ENCODE measurements around the gene GRM7.

GRM7 gene

DNA sequence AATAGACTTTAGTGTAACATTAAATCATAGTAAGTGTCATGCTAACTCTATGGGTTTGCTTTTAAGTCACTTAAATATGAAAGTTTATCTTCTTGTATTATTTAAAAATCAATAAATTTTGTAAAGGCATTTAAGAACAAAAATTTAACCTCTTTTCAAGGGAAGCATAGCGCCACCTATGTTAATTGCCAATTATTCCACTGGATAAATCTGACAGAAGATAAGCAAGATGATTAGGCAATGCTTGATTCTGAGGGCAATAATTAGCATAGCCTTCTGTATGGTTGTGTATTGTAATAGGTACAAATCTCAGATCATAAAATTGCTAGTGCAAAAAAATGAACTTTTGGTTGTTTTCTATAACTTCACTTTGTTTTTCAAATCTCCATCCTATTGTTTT, 560.1 kb downstream of the GRM7 start:
- no peak for DNase-seq

DNA sequence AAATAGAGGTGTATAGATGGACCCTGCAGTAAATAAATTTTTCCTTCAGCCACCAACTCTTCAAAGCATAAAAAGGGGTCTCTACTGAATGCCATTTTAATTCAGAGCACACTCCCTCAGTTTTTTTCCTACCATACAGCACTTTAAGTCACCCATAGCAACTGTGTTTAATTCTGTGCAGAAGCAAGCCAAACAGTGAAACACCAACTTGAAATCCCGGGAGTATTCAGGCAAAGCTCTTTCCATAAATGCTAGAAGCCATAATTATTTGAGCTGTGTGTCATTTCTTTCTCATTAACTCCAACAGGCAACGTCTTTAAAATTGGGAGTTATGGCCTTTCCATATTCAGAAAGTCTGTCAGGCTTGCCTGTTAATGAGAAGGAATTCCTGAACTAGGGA, 562.1 kb downstream of the GRM7 start:
- no peak for DNase-seq

DNA sequence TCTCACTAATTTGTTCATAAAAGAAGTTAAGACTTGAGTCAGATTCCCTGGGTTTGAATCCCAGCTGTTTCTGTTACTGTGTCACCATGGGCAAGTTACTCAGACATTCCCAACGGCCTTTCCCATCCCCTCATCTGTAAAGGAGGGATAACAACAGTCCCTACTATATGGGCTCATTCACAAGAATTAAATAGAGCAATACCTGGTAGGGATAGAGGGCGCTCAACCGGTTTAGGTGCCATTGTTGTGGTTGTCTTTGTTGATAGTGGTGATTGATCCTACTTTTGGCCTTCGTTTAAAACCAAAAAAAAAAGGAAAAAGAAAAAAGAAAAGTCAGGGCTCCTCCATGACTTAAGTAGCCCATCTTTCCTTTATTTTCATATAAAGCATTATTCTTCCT, 563.1 kb downstream of the GRM7 start:
- no peak for DNase-seq

DNA sequence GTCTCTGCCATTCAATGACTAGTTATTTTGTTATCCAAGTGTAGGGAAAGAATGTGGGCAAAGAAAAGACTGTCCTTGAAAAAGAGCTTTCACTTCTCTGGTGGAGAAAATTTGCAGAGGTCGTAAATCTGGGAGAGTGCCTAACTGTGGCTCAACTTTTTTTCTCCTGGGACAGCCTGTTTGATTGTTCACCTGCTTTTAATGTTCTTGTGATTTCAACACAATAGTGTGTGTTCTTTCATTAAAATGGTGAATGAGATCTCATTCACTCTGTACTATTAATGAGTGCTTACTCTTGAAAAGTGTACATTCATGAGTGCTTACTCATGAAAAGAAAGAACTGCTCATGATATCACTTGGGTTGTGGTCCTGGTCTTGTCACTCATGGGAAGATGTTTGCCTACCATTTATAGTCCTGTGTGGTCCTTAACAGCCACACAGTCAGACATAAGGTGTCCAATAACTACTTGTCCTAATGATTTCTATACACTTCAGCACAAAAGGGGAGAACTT, 567.3 kb downstream of the GRM7 start:
- DNase-seq: no peak

DNA sequence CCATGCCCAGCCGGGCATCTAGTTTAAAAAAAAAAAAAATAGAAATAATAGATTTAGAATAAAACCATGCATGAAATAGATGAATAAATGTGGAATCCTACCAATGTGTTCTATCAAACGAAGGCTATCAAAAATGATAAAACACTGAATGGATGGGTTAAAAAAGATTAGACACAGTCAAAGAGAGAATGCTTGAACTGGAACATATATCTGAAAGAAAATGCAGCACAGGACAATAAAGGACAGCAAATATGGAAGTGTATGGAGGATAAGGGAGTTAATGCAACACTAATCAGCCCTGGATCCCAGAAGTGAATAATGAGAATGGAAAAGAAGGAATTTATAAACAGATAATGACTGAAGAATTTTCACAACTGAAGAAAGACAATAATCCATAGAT, 571.7 kb downstream of the GRM7 start:
- no peak for DNase-seq

DNA sequence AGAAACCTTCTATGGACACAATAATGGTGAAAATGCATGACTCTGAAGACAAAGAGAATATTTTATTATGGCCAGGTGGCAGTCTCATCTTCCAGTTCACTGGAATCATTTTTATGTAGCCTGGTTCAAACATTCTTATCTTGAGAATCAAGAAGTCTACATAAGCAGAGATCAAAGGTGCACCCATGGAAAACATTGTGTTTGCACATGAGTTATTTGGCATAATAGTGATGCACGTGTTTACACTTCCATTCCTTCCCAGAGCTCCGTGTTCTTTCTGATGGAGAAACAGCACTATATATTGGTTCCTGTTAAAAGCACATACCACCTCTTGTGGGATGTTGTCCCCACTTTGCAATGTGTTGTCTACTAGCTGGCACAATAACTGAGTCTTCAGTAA, 572.2 kb downstream of the GRM7 start:
- no peak for DNase-seq

DNA sequence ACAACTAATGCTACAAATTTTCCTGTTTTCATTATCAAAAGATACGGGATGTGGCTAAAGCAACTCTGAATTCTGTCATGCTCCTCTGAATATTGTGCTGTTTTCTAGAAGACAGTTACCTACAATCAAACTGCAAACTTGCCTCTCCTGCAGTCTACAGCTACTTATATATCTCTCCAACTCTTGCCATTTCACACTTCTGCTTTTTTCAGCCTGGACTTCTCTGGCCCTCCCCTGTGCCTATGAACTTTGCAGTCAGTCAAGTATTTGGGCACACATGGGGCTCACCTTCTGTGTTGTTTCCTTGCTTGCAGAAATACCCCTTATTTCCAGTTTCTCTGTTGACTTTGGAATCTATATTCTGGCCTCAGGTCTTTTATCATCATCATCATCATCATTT, 575.6 kb downstream of the GRM7 start:
- no peak for DNase-seq

DNA sequence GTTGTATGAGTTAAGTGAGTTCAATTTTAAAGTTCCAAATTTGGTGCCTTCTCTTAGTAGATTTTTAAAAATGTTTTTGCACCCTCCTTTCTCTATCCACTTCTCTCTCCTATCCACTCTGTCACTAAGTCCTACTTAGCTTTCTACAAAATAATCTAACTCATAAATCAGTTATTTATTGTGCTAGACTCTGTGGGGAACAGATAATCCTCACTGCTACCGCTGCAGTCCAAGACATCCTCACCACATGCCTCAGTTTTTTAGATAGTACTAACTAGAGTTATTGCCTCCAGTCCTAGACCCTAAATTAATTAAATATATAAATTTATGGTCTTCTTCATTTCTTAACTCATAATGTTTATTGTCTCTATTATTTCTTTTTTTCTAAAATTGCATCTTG, 576.3 kb downstream of the GRM7 start:
- no peak for DNase-seq

DNA sequence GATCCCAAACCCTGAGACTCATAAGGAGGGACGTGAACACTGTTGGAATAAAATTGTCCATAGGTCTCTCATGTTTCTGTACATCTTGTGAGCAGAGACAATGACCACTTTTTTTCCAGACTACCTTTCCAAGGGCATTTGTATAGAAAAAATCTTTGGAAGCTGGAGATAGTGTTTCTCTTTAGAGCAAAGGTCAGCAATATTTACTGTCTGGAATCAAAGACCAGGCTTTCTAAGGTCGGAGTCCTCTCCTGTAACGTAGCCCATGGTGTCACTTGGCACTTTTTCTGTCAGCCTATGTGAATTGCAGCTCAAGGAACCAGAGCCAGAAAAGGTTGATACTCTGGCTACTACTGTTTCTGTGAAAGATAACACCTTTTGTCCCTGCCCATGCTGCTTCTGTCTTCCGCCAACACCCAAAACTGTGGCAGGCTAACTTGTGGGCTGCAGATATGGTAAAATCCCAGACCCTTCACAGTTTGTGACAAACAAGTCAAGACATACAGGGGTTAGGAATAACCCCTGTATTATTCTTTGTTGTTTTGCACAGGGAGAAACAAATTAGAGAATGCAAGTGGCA, 578.3 kb downstream of the GRM7 start:
- DNase-seq: no peak

DNA sequence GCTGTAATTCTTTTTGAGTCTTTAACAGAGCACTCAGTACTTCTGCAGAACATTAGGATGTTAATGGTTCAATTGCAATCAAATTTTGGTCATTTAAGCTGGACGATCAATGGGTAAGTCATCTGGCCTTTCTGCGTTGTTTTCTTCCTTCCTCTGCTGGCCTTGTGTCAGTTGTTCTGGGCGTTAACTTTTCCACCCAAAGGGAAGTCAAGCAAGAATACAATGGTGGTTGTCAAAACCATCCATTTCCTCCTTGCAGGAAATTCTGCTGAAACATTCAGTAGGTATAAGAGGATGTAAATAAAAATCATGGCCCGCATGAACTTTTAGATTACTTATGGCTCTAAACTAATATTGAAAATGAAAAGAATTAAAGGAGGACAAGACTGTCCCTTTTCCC, 584.0 kb downstream of the GRM7 start:
- DNase-seq: no peak

DNA sequence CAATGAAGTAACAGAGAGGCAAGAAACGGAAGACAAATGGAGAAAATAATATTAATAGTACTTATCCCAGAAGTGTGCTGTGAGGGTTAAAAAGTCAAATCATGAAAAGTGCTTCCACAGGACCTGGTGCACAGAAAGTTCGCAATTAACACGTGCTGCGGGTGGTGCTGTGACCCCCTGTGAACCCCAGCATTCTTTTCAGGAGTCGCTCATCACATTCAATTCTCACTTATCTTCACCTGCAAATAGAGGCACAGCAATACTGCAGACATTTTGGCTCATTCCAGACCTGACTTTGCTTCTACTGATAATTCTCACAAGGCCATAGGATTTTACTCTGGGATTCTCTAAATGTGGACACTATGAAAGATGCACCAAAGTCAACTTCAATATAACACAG, 584.4 kb downstream of the GRM7 start:
- no peak for DNase-seq

DNA sequence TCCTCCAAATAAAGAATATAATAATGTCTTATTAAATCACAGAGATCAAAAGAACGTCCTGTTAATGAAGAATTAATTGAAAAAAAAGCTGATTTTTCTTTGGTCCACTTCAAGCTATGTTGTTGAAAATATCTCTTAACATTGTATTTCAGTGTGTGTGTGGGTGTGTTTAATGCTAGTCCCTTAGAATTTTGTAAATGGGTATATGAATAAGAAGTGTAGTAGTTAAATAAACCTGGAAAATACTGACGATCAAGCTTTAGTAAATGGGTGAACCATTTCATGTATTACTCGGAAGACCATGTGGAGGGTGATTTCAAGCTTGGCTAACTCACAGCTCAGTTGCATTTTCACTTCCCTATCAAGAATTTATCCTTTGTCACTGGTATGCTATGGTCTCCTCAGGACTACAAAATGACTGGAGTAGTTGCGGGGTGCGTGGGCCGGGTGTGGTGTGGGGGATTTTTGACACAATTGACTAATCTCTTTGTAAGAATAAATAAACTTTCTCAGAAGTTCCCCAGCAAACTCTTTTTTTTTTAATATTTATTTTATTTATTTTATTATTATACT, 586.4 kb downstream of the GRM7 start:
- DNase-seq: no peak

DNA sequence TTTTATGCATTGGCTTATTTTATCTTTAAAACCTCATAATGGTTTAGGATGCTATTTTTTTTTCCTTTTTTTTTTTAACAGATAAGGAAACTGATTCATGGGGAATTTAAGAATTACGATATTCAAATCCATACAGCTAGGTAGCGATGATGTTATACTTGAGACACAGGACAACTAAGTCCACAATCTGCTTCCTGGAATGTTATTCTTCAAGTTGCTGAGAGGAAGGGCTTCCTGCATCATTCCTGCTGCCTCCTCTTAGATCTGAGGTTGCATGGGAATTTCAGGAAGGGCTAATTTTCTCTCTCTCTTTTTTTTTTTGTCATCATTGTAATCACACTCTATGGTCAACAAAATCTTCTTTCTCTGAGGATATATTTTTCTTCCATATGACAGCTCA, 595.5 kb downstream of the GRM7 start:
- DNase-seq: no peak

DNA sequence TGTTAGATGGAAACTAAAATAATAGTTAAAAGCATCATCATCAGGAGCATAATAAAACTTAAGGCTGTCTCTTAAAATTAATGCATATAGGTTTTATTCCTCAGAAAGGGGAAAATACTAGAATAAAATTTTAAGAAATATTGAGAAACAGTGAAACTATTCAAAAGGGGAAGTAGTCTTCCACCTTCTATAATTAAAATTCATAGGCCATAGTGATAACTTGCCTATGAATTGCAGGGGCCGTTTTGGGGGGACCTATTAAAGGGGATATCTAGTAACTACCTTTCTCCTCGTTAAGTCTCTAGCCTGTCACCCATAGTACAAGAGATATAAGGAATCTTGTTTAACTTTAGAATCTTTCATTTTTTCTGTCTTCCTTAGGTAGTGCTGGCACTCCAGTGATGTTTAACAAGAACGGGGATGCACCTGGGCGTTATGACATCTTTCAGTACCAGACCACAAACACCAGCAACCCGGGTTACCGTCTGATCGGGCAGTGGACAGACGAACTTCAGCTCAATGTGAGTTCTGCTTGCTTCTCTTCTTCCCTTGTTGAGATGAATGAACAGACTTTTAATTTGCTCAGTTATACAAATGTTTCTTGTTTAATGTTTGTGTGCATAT, 600.4 kb downstream of the GRM7 start:
- no peak for DNase-seq

DNA sequence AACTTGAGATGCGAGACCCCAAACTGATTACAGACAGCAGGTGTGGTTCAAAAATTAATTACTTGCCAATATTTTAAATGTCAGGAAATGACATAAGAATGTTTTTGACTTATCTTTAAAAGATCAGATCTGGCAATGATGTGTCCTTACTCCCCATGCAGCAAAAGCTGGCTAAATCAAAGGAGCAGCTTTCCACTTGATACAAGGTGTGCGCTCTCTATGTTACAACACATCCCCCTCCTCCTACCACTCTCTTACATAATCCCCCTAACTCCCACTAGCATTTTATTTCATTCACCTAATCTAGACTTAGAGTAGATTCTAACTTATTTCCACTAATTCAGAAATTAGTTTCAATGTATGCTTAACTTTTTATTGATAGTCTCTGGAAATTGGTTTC, 609.0 kb downstream of the GRM7 start:
- DNase-seq: no peak

DNA sequence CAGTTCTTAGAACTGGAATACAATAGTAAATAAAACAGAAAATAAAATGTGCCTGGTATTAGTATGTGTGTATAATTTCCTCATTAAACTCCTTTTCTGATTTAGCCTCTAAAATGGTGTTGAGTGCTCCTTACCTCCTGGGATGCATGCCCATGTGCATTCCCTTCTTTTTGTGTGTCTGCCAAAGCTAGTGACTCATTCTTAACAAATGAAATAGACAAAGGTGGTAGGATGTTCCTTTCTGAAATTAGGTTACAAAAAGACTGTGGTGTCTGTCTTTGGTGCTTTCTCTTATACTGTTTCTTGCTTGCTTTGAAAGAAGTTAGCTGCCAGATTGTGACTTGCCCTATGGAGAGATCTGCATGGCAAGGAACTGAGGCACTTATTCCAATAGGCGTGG, 623.7 kb downstream of the GRM7 start:
- DNase-seq: no peak

DNA sequence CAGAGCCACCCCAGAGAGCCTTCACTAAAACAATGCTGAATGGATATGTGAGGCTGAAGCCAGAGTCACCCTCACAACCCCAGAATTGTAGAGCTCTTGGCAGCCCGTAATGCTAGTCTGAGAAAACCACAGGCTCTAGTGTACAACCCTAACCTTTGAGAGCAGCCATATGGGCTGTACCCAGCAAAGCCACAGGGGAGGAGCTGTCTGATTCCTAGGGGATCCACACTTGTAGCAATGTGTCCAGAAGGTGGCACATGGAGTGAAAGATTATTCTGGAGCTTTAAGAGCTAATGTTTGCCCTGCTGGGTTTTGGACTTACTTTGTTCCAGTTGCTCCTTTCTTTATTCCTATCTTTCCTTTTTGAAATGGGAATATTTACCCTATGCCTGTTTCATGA, 626.8 kb downstream of the GRM7 start:
- no peak for DNase-seq

DNA sequence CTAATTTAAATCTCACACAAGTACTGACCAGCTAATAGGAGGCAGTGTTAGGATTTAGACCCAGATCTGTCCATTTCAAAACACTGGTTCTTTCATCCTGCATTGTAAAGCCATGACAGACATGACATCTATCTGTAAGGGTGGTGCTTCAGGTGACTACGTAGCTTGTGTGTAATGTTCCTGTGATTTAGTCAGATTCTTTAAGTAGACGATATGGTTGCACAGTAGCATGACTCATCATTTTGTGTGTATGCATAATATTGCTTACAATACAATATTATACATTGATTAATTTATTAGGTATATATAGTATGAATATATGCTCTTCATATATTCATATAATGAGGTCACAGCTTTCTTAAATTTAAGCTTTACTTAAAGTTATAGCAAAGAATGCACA, 628.5 kb downstream of the GRM7 start:
- no peak for DNase-seq

DNA sequence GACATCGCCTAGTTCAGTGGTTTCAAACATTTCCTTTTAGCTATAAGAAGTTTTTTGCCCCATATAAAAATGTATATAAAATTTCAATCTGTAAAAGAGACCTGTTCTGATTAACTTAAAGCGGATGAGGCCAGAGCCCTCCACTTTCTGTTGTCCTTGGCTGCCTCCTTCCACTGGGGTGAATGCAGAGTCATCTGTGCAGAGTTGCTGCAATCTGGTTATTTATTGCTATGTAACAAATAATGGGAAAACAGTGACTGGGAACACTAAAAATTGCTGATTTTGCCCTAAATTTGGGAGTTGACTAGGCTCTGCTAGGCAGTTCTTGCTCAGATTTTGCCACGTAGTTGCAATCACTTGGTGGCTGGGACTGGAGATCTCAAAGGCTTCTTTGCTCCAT, 637.8 kb downstream of the GRM7 start:
- no peak for DNase-seq

DNA sequence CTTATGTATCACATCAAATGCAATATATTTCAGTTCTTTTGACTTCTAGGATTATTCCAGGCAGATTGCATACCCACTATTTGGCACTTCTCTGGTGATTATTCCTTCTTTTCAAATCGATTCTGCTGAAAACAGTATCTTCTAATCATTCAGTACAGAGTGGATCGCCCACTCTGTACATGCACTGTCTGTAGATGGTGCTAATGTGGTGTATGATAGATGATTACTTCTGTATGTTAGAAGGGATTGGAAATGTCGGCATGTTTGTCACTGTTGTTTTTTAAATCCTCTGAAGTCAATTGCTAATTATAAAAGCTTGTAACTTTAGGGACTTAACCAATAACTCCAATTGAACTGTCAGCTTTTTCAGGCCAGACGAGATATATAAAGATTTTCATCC, 642.5 kb downstream of the GRM7 start:
- DNase-seq: no peak

DNA sequence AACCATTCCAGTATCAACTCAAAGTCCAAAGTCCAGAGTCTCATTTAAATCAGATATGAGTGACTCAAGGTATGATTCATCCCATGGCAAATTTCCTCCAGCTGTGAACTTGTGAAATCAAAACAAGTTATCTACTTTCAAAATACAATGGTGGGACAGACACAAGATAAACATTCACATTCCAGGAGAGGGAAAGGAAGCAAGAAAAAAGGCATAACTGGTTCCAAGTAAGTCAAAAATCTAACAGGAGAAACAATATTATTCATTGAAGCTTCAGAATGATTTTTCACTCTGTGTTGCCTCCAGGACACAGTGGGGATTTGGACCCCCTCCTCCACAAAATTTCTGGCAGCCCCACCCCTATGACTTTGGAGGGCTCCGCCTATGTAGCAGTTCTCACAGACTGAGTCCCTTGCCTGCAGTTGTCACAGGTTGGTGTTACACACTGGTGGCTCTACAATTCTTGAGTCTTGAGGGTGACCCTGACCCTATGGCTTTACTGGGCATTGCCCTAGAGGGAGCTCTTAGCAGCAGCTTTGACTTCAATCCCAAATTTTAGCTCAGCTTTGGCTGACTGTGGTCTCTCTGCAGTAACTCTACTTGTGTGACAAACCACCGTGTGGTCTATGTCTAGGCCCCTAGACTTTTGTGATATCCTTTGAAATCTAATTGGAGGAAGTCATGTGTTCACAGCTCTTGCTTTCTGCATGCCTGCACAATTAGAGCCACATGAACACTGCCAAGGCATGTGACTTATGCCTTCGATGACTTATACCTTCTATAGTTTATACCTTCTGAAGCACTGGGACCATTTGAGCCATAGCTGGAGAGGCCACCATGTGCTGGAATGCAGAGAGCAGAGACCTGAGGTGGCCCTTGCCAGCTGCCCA, 644.2 kb downstream of the GRM7 start:
- no peak for DNase-seq

DNA sequence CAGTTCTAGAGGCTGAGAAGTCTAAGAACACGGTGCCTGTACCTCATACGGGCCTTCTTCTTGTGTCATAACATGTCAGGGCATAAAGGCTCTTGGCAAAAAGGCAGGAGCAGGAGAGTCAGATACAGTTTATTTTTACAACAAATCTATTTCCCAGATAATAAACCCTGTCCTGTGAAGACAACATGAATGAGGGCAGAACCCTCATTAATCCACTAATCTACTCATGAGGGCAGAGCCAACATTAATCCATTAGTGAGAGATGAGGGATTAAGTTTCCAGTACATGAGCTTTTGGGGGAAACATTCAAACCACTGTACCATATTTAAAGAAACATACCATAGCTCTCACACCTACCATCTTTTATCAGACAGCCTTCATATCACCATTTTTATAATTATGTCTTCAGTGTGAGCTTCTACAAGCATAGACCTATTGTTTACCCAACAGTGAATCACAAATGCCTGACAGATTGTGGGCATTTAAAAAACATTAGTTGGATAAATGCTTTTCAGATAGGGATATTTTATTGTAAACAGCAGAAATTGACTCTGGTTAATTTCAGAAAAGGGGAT, 645.8 kb downstream of the GRM7 start:
- DNase-seq: no peak

DNA sequence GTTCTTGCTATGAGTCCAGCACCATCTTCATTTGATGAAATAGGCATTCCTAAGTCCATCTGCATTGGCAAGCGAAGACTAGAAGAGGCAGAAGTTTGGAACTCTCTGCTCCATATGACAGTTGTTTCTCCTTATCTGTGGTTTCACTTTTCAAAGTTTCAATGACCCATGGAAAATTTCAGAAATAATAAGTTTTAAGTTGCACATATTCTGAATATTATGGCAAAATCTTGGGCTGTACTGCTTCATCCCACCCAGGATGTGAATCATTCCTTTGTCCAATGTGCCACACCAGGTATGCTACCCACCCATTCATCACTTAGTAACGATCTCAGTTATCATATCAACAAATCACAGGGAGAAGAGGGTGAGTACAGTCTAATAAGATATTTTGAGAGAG, 647.9 kb downstream of the GRM7 start:
- no peak for DNase-seq

DNA sequence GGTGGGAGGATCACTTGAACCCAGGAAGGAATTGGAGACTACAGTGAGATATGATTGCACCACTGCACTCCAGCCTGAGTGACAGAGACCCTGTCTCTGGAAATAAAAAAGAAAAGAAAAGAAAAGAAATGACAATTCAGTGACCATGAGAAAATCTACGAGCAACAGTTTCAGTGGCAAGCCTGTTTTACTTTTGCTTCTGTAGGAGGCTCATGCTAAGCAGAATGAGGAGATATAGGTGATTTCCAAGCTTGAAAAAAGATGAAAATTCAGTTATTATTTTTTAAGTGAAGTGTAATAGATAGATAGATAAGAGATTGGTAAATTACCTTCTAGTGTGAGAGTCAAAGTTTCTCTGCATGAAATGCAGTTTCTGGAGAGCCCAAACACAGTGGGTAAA, 651.1 kb downstream of the GRM7 start:
- DNase-seq: no peak

Data from activated naive CD4-positive, alpha-beta T cell treated with Interleukin-2 at 50 U/mL for 16 hours (primary cell).